SU-DHL-6 (cell line): ENCODE data around the gene USF2.

Source experiments
- H2AFZ ChIP-seq: fragments of 200-600 bp; sonication (generic); 2 replicates; pipeline ENCODE4 v1.6.1; 2014; ENCODE audit warnings: low read depth, mild to moderate bottlenecking, moderate library complexity, mixed read lengths, antibody characterized with exemption, low read length; ENCODE audit not compliant: severe bottlenecking
- H3F3A ChIP-seq: fragments of 200-600 bp; shearing (Covaris generic); 2 replicates; pipeline ENCODE4 v1.6.0; 2016; ENCODE audit warnings: antibody characterized with exemption, mild to moderate bottlenecking; ENCODE audit not compliant: insufficient read depth
- H3K27ac ChIP-seq: fragments of 200-600 bp; sonication (generic); 2 replicates; pipeline ENCODE4 v1.5.1; 2016; ENCODE audit warnings: low read depth, mild to moderate bottlenecking, low read length, moderate library complexity, mixed read lengths
- H3K27me3 ChIP-seq: fragments of 200-600 bp; sonication (generic), shearing (Covaris generic); 2 replicates; pipeline ENCODE4 v1.6.0; 2014; ENCODE audit warnings: mild to moderate bottlenecking, low read length
- H3K36me3 ChIP-seq: fragments of 200-600 bp; sonication (generic); 2 replicates; pipeline ENCODE4 v1.6.1; 2014; ENCODE audit warnings: mild to moderate bottlenecking, low read length, mixed read lengths
- H3K4me2 ChIP-seq: fragments of 300-600, 200-600 bp; shearing (Covaris generic), sonication (generic); 2 replicates; pipeline ENCODE4 v1.6.0; 2014; ENCODE audit warnings: low read length, low read depth, mild to moderate bottlenecking; ENCODE audit not compliant: poor library complexity, severe bottlenecking
- H3K4me3 ChIP-seq: fragments of 200-600 bp; sonication (generic); 2 replicates; pipeline ENCODE4 v1.5.1; 2014; ENCODE audit warnings: antibody characterized with exemption, low read length, mild to moderate bottlenecking, mixed read lengths; ENCODE audit not compliant: insufficient read depth, poor library complexity, severe bottlenecking
- H3K79me2 ChIP-seq: fragments of 200-600 bp; sonication (generic); 2 replicates; pipeline ENCODE4 v1.6.1; 2014; ENCODE audit warnings: mild to moderate bottlenecking, low read length, moderate library complexity; ENCODE audit not compliant: insufficient read depth
- H3K9ac ChIP-seq: fragments of 200-600 bp; sonication (generic); 2 replicates; pipeline ENCODE4 v1.7.0; 2014; ENCODE audit warnings: mild to moderate bottlenecking, low read length
- H3K9me2 ChIP-seq: fragments of 200-600 bp; sonication (generic); replicated peaks from 2 replicates; pipeline ENCODE4 v1.6.1; 2014; ENCODE audit warnings: low read length; ENCODE audit not compliant: insufficient read depth
- H3K9me3 ChIP-seq: fragments of 200-600 bp; sonication (generic); 2 replicates; pipeline ENCODE4 v1.6.1; 2014; ENCODE audit warnings: low read length, mixed read lengths; ENCODE audit not compliant: insufficient read depth
- H4K20me1 ChIP-seq: fragments of 200-600 bp; sonication (generic); 2 replicates; pipeline ENCODE4 v1.6.1; 2014; ENCODE audit warnings: low read depth, mild to moderate bottlenecking, antibody characterized with exemption, low read length, moderate library complexity, mixed read lengths
- CTCF ChIP-seq: fragments of 200-600 bp; sonication (generic); IDR thresholded peaks from one replicate; pipeline ENCODE4 v1.5.1; 2017; ENCODE audit warnings: antibody characterized with exemption, mild to moderate bottlenecking, low read length, moderate library complexity; ENCODE audit not compliant: insufficient read depth, poor library complexity, severe bottlenecking
- EZH2phosphoT487 ChIP-seq: fragments of 200-600 bp; sonication (generic), shearing (Covaris generic); conservative IDR thresholded peaks from 2 replicates; pipeline ENCODE4 v1.6.1; 2018; ENCODE audit warnings: mild to moderate bottlenecking, antibody characterized with exemption, low read length, moderate library complexity, mixed read lengths

The USF2 gene

GRCh38 chr19:35315883-35316282 is 47.1 kb downstream of the USF2 start:
- Histone ChIP-seq H3F3A (peaks cover 2% of the 10 kb centered on the region; the same call in 1 of the 2 replicates), H3K9ac (no peak overlapping the region), H3K9me2 (no peaks in the 10 kb centered on the region), H2AFZ (no peak overlapping the region), H3K27me3 (no peaks in the 10 kb centered on the region), H3K4me2 (no peak overlapping the region), H4K20me1 (no peaks in the 10 kb centered on the region), H3K36me3 (no peaks in the 10 kb centered on the region), H3K4me3 (no peak overlapping the region), H3K27ac (no peak overlapping the region), H3K9me3 (no peaks in the 10 kb centered on the region), H3K79me2 (no peaks in the 10 kb centered on the region)
- no peak for TF ChIP-seq EZH2phosphoT487
- no peak for TF ChIP-seq CTCF

- Histone ChIP-seq H3K9me2 (no peaks in the 10 kb centered on the region), H3K36me3 (no peaks in the 10 kb centered on the region), H3K27me3 (no peaks in the 10 kb centered on the region), H2AFZ (no peak overlapping the region), H3K4me2 (no peak overlapping the region), H3K9me3 (no peaks in the 10 kb centered on the region), H3K27ac (no peak overlapping the region), H3K79me2 (no peaks in the 10 kb centered on the region), H3F3A (peaks cover 9% of the 10 kb centered on the region; the same call in 1 of the 2 replicates), H3K9ac (no peak overlapping the region), H3K4me3 (no peak overlapping the region), H4K20me1 (no peaks in the 10 kb centered on the region)
- no peak for TF ChIP-seq EZH2phosphoT487
- TF ChIP-seq CTCF, result no peak
Measured at GRCh38 chr19:35316560-35316959, 47.8 kb downstream of the USF2 start.

GRCh38 chr19:35317464-35318043 is 48.8 kb downstream of the USF2 start:
- no peak overlapping the region for H3K4me3 ChIP-seq
- H4K20me1 ChIP-seq, result no peaks in the 10 kb centered on the region
- H2AFZ ChIP-seq, result no peak overlapping the region
- H3K9me2 ChIP-seq, result no peaks in the 10 kb centered on the region
- H3K27ac ChIP-seq, result no peak overlapping the region
- no peaks in the 10 kb centered on the region for H3K79me2 ChIP-seq
- no peaks in the 10 kb centered on the region for H3K27me3 ChIP-seq
- peaks cover 10% of the 10 kb centered on the region; the same call in 1 of the 2 replicates for H3K9me3 ChIP-seq
- peaks cover 11% of the 10 kb centered on the region; the same call in 1 of the 2 replicates for H3F3A ChIP-seq
- no peaks in the 10 kb centered on the region for H3K36me3 ChIP-seq
- H3K4me2 ChIP-seq, result no peak overlapping the region
- TF ChIP-seq EZH2phosphoT487 (no peak), CTCF (no peak)
- no peak overlapping the region for H3K9ac ChIP-seq
